GM18951 (cell line): ENCODE measurements around the gene CNNM2.
"Not testable (repeated sequence)": the region's sequence is repeated elsewhere in the genome, so short reads cannot be mapped to it uniquely, and the experiment has no call there.

ENCODE experiments used
- POLR2A ChIP-seq: IDR thresholded peaks from 4 replicates; pipeline ENCODE4 v1.6.1; 2011; ENCODE audit warnings: mild to moderate bottlenecking; ENCODE audit not compliant: insufficient read length, insufficient read depth; ENCODE audit errors: extremely low read depth
- in situ Hi-C: fragments of 300-500 bp; cut with MboI; formaldehyde crosslinking; loops from one replicate; pipeline ENCODE4 v1.12.0; 2022; ENCODE audit warnings: low sequenced_read_pairs, mixed read lengths, inconsistent platforms; ENCODE audit not compliant: unreplicated experiment

Gene CNNM2

DNA sequence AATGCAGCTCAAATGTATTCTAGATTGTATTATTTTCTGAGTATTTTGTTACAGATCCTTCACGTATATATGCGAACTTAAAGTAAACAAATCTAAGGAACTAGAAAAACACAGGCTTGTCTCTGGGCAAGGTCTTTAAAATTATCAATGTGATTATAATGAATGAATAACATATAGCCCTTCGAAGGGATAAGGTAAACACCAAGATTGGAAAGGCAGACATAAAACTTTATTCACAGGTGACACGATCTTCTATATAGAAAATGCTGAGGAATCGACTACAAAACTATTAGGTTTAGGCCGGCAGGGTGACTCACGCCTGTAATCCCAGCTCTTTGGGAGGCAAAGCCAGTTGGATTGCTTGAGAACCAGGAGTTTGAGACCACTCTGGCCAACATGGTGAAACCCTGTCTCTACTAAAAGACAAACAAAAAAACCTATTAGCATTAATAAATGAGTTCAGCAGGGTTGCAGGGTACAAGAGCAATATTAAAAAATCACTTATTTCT is 80.4 kb downstream of the CNNM2 start:
- in situ Hi-C loops: no loop called here

DNA sequence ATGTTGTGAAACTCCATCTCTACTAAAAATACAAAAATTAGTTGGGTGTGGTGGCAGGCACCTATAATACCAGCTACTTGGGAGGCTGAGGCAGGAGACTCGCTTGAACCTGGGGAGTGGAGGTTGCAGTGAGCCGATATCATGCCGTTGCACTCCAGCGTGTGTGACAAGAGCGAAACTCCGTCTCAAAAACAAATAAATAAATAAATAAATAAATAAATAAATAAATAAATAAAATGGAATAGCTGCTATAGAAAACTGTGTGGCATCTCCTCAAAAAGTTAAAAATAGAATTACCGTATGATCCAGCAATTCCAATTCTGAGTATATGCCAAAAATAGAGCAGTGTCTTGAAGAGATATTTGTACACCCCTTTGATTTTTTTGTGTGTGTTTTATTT is 82.0 kb downstream of the CNNM2 start:
- in situ Hi-C loops: not testable (repeated sequence)

More for the DNA sequence above, 80.4 kb downstream of the CNNM2 start:
- TF ChIP-seq POLR2A: no peak

- no peak for TF ChIP-seq POLR2A
- in situ Hi-C loops: no loop called here
Observed at GRCh38 chr10:103007017-103007416, 88.9 kb downstream of the CNNM2 start.

DNA sequence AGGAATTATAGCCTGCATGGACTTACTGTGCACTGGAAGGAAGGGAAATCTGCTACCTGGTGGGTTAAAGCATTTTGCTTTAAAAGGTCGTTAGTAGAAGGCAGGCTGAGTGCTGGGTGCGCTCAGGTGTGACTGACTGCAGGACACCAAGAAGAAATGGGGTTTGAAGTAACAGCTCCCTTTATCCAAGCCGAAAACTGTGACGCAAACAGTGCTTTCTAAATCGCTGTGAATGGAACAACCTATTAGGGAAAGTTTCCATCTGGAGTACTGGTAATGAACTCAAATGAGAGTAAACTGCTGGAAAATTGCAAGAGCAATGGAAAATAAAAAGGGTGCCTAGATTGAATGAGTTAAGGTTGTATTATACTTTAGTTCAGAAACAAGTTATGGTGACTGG is 95.3 kb downstream of the CNNM2 start:
- in situ Hi-C loops: no loop called here
- no peak for TF ChIP-seq POLR2A

DNA sequence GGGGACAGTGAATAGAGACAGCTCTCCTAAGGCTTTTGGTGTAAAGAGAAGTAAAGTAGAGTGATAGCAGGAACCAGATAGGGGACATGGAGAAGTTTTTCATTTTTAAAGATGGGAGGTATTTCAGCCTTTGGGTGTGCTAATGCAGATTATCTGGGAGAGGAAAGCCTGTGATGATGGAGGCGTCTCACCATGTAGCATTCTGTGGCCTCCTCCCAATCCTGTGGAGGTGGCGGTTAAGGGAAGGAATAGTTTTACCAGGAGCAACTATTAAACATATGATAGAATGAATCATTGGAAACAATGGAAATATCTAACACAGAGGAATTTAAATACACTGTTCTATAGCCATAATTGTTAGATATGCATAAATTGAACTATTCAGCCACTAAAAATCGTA is 101.3 kb downstream of the CNNM2 start:
- no peak for TF ChIP-seq POLR2A
- in situ Hi-C loops: no loop called here

DNA sequence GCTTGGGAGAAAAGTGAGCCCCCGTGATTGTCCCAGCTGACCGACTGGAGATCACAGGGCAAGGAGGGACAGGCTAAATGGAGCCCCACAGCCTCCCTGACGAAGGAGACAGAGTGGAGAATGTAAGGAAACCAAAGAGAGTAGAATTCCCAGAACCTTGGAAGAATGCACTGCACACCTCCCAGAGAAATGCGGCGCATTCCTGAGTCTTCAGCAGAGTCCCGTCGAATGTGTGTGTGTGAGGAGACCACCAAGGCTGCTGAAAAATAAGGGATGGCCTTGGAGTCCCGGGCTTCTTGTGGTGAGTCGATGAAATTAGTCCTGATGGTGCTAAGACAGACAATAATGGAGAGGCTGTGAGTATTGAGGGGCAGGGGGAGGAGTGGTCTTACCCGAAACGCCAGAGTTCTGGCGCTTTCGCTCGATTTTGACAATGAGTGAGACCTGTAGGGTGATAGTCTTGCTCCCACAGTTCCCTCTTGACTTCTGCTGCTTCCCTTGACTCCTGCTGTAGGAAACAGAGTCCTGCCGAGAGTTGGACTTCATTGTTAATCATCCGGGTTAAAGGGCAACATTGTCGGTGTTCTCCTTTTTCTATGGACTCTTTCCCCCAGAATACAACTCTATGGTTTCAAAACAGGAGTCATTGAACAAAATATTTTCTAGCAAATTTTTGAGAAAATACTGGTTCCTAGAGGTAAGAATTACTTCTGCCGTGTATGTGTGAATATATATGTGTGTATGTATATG is 103.2 kb downstream of the CNNM2 start:
- in situ Hi-C loops: no loop called here
- TF ChIP-seq POLR2A: no peak

DNA sequence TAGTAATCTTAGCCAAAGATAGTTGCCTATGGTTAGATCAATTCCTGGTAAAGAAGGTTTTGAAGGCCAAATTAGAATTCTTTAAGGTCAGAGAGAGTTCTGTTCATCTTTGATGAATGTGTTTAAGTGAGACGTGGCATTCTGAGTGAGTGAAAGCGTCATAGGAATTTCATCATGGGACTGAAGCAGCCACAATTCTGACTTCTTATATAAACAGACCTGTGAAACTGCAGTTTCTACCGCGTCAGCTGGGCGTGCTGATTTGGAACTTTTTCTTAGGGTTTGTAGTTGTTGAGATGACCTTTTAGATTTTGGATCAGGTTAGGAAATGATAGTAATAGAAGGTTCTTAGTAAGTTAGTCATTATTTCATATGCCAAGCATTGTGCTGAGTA is 103.8 kb downstream of the CNNM2 start:
- no peak for TF ChIP-seq POLR2A
- in situ Hi-C loops: no loop called here

GRCh38 chr10:103025696-103026095 is 107.6 kb downstream of the CNNM2 start:
- no peak for TF ChIP-seq POLR2A
- in situ Hi-C loops: no loop called here

- in situ Hi-C loops: no loop called here
Observed at GRCh38 chr10:103038570-103038969, 120.5 kb downstream of the CNNM2 start.

DNA sequence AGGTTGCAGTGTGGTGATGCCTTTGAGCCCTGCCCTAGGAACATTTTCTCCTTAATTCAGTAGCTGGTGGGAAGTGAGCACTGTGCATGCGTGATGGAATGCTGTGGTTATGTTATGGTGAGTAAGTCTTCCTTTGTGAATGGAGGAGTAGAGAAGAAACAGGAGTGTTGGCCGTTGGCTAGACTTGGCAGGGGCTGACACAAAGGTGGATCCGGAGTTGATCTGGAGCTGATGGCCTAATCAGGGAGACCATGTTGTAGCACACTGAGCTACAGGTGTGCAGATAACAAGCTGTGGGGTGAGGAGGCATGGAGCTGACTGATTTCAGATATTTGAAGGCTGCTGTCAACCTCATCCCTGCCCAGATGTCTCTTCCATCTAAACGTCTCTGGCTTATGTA is 122.3 kb downstream of the CNNM2 start:
- in situ Hi-C loops: no loop called here
- TF ChIP-seq POLR2A: no peak

More at GRCh38 chr10:103038570-103038969, 120.5 kb downstream of the CNNM2 start:
- no peak for TF ChIP-seq POLR2A

DNA sequence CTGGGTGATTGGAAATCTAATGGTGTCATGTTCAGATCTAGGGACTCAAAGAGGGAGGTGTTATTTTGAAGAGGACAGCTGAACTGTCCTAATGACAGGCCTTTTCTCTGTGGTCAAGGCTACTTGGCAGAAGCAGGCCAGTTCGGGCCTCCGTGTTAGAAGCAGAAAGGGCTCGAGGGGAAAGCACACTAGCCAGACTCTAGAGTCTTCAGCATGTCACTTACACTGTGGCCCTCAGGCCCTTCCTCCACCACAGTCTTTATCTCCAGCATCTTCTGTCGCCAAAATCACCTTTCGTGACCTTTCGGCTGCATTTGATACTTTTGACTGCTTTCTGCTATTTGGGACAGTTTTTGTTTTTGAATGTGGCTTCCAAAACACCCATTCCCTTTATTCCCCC is 123.3 kb downstream of the CNNM2 start:
- in situ Hi-C loops: no loop called here
- TF ChIP-seq POLR2A: no peak

DNA sequence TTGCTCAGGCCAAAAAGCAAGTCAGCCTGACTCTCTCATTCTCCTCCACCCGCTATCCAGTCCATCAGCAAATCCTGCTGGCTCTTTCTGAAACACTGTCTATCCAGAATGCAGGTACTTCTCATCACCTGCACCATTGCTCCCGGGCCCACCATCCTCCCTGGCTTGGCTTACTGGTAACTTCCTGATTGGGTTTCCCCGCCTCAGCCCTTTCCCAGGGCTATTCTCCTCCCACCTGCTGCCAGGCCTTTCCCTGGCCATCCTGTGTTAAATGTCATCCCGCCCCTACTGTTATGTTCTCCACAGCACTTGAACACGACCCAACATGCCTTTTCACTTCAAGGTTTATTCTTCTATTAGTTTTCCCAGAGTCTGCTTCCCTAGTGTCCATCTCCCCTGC is 124.0 kb downstream of the CNNM2 start:
- TF ChIP-seq POLR2A: no peak
- in situ Hi-C loops: no loop called here

DNA sequence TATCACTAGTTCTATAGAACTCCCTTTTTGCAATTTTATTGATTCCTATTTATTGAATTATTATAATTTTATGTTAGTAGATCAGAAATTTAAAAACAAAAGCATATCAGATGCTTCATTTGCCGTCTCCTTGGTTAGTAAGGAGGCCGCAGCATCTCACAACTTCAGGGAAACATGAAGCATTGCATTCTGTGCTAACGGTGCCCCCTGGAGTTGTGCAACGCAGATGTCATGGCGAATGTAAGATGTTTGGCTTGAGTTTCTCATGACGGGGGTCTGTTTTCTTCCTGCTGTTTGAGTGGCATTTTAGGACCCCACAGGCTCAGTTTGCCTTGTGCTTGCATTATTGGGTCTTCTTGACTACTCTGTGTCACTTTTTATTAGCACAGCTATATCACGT is 124.8 kb downstream of the CNNM2 start:
- no peak for TF ChIP-seq POLR2A
- in situ Hi-C loops: no loop called here

GRCh38 chr10:103044942-103045489 is 126.9 kb downstream of the CNNM2 start:
- in situ Hi-C loops: no loop called here
- no peak for TF ChIP-seq POLR2A

GRCh38 chr10:103045961-103046360 is 127.9 kb downstream of the CNNM2 start:
- TF ChIP-seq POLR2A: no peak
- in situ Hi-C loops: no loop called here

- TF ChIP-seq POLR2A: no peak
- in situ Hi-C loops: no loop called here
Observed at GRCh38 chr10:103047381-103047780, 129.3 kb downstream of the CNNM2 start.
